Stimulated activated CD8-positive, alpha-beta memory T cell treated with anti-CD3 and anti-CD28 coated beads, Interleukin-15, amount 100 ng/mL, for 4 hours (primary cell): ENCODE data around the gene SPTBN1.

ENCODE experiments used
- DNase-seq, 2 donors: peaks; one replicate each; pipeline ENCODE4 v3.0.0-alpha.2; 2020; ENCODE audit warnings: low read depth in 2 of 2

Gene SPTBN1

GRCh38 chr2:54651291-54651690 is 195.2 kb downstream of the SPTBN1 start:
- DNase-seq: no peak

GRCh38 chr2:54652540-54652939 is 196.4 kb downstream of the SPTBN1 start:
- no peak for DNase-seq

- no peak for DNase-seq
These were observed 197.6 kb downstream of the SPTBN1 start for GRCh38 chr2:54653572-54654204.

- no peak for DNase-seq
These were observed 199.1 kb downstream of the SPTBN1 start for GRCh38 chr2:54655046-54655809.

- DNase-seq: no peak
These were observed 200.7 kb downstream of the SPTBN1 start for GRCh38 chr2:54656863-54657262.

GRCh38 chr2:54657664-54658083 is 201.5 kb downstream of the SPTBN1 start:
- no peak for DNase-seq

- no peak for DNase-seq
These were observed 202.5 kb downstream of the SPTBN1 start for GRCh38 chr2:54658564-54659071.

GRCh38 chr2:54659527-54659926 is 203.4 kb downstream of the SPTBN1 start:
- DNase-seq: no peak

- no peak for DNase-seq
These were observed 204.6 kb downstream of the SPTBN1 start for GRCh38 chr2:54660752-54661151.

GRCh38 chr2:54663424-54664030 is 207.4 kb downstream of the SPTBN1 start:
- DNase-seq: no peak

GRCh38 chr2:54664238-54664786 is 208.2 kb downstream of the SPTBN1 start:
- DNase-seq: no peak

GRCh38 chr2:54665436-54665856 is 209.3 kb downstream of the SPTBN1 start:
- DNase-seq: no peak

- no peak for DNase-seq
These were observed 210.1 kb downstream of the SPTBN1 start for GRCh38 chr2:54666131-54666633.

GRCh38 chr2:54666634-54667265 is 210.6 kb downstream of the SPTBN1 start:
- no peak for DNase-seq

GRCh38 chr2:54667266-54667639 is 211.1 kb downstream of the SPTBN1 start:
- DNase-seq: no peak

- DNase-seq: no peak
These were observed 211.9 kb downstream of the SPTBN1 start for GRCh38 chr2:54667726-54668650.

- DNase-seq: no peak
These were observed 212.6 kb downstream of the SPTBN1 start for GRCh38 chr2:54668711-54669110.

- no peak for DNase-seq
These were observed 213.8 kb downstream of the SPTBN1 start for GRCh38 chr2:54669677-54670484.

GRCh38 chr2:54670485-54671009 is 214.4 kb downstream of the SPTBN1 start:
- DNase-seq: no peak

- DNase-seq: no peak
These were observed 214.9 kb downstream of the SPTBN1 start for GRCh38 chr2:54671010-54671409.
